Measurements from ENCODE around the gene HECW1.

HECW1 gene

DNA sequence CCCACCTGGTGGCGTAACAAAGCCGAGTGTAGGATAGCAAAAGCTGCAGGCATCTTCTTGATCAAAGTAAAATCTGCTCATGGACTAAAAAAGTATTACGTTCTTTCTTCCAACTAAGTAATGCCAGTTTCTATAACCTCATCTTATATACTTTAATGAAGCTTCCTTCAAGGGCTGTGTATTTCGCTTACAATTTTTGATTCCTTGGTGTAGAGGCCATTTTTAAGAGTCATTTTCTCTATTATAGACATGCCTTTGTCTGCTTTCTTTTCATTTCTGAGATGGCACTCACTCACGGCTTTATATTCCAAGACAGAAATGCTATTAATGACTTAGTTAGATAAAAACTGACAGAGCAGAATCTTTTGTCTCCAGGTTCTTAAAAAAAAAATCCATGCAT is 194.0 kb downstream of the HECW1 start:
- intact Hi-C loops (cut with DNase I; ENCODE audit: low total_unique reads), result no loop called here
- no peak for TF ChIP-seq CTCF (IDR thresholded peaks at IDR 0.05)
- H3K36me3 ChIP-seq, result no peaks in the 10 kb centered on the region
- no peak overlapping the region for H3K27ac ChIP-seq
- H3K27me3 ChIP-seq, result no peaks in the 10 kb centered on the region
- no peaks in the 10 kb centered on the region for H3K9me3 ChIP-seq
- DNase-seq, result no peak
- no peak overlapping the region for H3K4me3 ChIP-seq
- H3K4me1 ChIP-seq, result peaks cover 0 to 6% (median 3%) of the 10 kb centered on the region in 4 donors

GRCh38 chr7:43307522-43307921 is 195.1 kb downstream of the HECW1 start:
- Histone ChIP-seq H3K4me1 (peaks cover 0 to 6% (median 3%) of the 10 kb centered on the region in 4 donors), H3K4me3 (no peak overlapping the region), H3K36me3 (no peaks in the 10 kb centered on the region), H3K27me3 (no peaks in the 10 kb centered on the region), H3K27ac (no peak overlapping the region), H3K9me3 (no peaks in the 10 kb centered on the region)
- intact Hi-C loops (cut with DNase I; ENCODE audit: low total_unique reads), result no loop called here
- TF ChIP-seq CTCF (IDR thresholded peaks at IDR 0.05), result no peak
- DNase-seq, result no peak

- no peak for TF ChIP-seq CTCF (IDR thresholded peaks at IDR 0.05)
- H3K27me3 ChIP-seq, result no peaks in the 10 kb centered on the region
- no peak overlapping the region for H3K27ac ChIP-seq
- H3K36me3 ChIP-seq, result no peaks in the 10 kb centered on the region
- peaks cover 0 to 2% (median under 1%) of the 10 kb centered on the region in 4 donors for H3K4me1 ChIP-seq
- H3K4me3 ChIP-seq, result no peak overlapping the region
- no peaks in the 10 kb centered on the region for H3K9me3 ChIP-seq
- intact Hi-C loops (cut with DNase I; ENCODE audit: low total_unique reads), result no loop called here
- DNase-seq, result no peak
These were observed 196.7 kb downstream of the HECW1 start for GRCh38 chr7:43308913-43309705.

GRCh38 chr7:43309706-43310022 is 197.2 kb downstream of the HECW1 start:
- H3K4me1 ChIP-seq, result no peaks in the 10 kb centered on the region
- intact Hi-C loops (cut with DNase I; ENCODE audit: low total_unique reads), result no loop called here
- H3K27ac ChIP-seq, result no peak overlapping the region
- no peaks in the 10 kb centered on the region for H3K9me3 ChIP-seq
- no peak overlapping the region for H3K4me3 ChIP-seq
- TF ChIP-seq CTCF (IDR thresholded peaks at IDR 0.05), result no peak
- H3K27me3 ChIP-seq, result no peaks in the 10 kb centered on the region
- DNase-seq, result no peak
- no peaks in the 10 kb centered on the region for H3K36me3 ChIP-seq

DNA sequence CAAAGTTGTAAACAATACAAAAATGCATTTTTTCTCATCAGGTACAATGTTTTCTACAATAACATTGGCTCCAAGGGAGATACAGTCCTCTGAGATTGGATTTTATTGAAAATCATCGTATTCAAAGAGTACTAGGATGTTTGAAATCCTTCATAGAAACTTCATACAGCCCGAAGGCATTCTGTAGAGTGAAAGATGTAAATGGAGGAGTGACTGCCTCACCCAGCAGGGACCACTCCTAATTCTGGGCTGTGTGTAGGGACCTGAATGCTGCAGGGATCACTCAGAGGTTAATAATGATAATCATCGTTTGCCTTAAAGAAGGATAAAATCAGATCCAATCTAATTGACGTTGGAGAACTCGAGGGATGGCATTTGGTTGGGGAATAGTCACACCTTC is 198.6 kb downstream of the HECW1 start:
- TF ChIP-seq CTCF (IDR thresholded peaks at IDR 0.05), result no peak
- DNase-seq, result no peak
- intact Hi-C loops (cut with DNase I; ENCODE audit: low total_unique reads), result no loop called here

GRCh38 chr7:43311694-43312093 is 199.2 kb downstream of the HECW1 start:
- intact Hi-C loops (cut with DNase I; ENCODE audit: low total_unique reads), result no loop called here
- no peak for DNase-seq
- no peaks in the 10 kb centered on the region for H3K27me3 ChIP-seq
- H3K9me3 ChIP-seq, result no peaks in the 10 kb centered on the region
- no peaks in the 10 kb centered on the region for H3K4me1 ChIP-seq
- no peak for TF ChIP-seq CTCF (IDR thresholded peaks at IDR 0.05)
- no peak overlapping the region for H3K27ac ChIP-seq
- no peak overlapping the region for H3K4me3 ChIP-seq
- H3K36me3 ChIP-seq, result no peaks in the 10 kb centered on the region

More for the DNA sequence above, 198.6 kb downstream of the HECW1 start:
- Histone ChIP-seq H3K4me3 (no peak overlapping the region), H3K4me1 (no peaks in the 10 kb centered on the region), H3K27me3 (no peaks in the 10 kb centered on the region), H3K36me3 (no peaks in the 10 kb centered on the region), H3K27ac (no peak overlapping the region), H3K9me3 (no peaks in the 10 kb centered on the region)
